Activated CD8-positive, alpha-beta memory T cell treated with anti-CD3 and anti-CD28 coated beads, Interleukin-2, amount 50 U/mL, for 48 hours (primary cell): ENCODE data around the gene HOXC4.
"Not testable (repeated sequence)": the region's sequence is repeated elsewhere in the genome, so short reads cannot be mapped to it uniquely, and the experiment has no call there.

ENCODE experiments used
- DNase-seq: peaks from one replicate; pipeline ENCODE4 v3.0.0-alpha.2; 2020

HOXC4 gene

GRCh38 chr12:54100588-54100987 lies 47.0 kb downstream of the HOXC4 start:
- not testable (repeated sequence) for DNase-seq

GRCh38 chr12:54102223-54102622 lies 48.6 kb downstream of the HOXC4 start:
- DNase-seq, result not testable (repeated sequence)

- not testable (repeated sequence) for DNase-seq
Observed at GRCh38 chr12:54103827-54104226, 50.2 kb downstream of the HOXC4 start.
